ENCODE measurements around the gene FGFR2.
A peak's percentile ranks its signal among the peaks of the same experiment; 100 is the strongest.

The FGFR2 gene

GRCh38 chr10:121609426-121610380 is 11.5 kb upstream of the FGFR2 start:
- DNase-seq, result no peak

- peak; percentile 1 for DNase-seq
Measured at GRCh38 chr10:121608469-121609190, 10.4 kb upstream of the FGFR2 start.

DNA sequence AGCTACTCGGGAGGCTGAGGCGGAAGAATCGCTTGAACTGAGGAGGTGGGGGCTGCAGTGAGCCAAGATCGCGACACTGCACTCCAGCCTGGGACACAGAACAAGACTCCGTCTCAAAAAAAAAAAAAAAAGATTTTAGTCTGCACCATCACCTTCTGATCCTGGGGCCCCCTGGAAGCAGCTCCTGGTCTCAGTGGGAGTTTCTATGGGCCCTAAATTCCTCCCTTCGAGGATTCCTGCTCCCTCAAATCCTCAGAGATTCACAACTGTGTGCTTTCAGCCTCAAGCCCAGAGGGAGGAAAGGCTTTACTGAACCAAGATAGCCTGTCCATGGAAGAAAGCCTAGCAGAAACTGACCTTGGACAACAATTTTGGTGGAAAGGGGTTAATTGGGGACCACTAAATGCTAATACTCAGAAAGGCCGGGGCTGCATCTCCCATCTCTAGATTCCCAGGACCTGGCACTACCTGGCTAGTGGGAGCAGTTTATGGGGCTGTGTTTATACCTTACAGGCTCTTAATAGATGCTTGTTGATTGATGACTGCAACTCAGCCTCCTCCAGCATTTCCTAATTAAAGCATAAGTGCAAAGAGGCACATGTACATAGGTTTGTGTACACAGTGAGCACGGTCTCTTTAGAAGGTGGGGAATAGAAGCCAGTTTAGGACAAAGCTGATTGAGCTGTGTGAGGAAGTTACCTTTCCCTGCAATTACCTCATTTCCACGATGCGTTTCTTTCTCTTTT is 9.2 kb upstream of the FGFR2 start:
- DNase-seq, result no peak

- DNase-seq, result no peak
Measured at GRCh38 chr10:121605708-121606107, 7.5 kb upstream of the FGFR2 start.

GRCh38 chr10:121601458-121601857 is 3.2 kb upstream of the FGFR2 start:
- no peak for DNase-seq

- no peak for DNase-seq
Measured at GRCh38 chr10:121600611-121601010, 2.4 kb upstream of the FGFR2 start.

- DNase-seq, result no peak
Measured at GRCh38 chr10:121599947-121600346, 1.7 kb upstream of the FGFR2 start.

DNA sequence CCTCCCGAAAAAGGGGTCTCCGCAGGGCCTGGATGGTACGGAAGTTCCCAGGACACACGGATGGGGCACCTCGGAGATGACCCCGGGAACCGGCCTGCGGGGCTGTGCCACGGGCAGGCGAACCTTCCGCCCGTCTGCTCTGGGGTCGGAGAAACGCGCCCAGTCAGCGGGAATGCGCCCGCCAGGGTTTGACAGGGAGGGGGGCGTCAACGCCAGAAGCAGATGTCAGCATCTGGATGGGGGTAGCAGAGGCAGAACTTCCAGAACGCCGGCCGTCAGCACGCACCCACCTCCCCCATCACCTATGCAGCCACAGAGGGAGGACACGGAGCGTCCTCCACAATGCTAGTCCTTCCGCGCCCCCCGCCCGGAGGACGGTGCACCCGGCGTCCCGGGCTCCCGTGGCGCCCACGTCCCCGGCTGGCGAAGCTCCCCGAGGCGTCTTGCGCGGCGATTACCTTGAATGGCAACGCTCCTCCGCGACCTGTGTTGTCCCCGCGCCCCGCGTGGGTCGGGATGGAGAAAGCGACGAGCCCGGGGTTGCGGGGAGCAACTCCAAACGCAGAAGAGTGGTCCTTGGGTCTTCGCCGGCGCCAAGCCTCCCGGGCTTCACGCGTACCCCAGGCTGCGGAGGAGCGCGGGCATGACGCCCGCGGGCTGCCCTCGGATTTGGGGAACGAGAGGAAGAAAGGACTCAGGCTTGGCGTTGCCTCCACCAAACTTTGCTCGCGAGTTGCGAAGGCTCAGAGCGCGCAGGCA is 561 bp downstream of the FGFR2 start:
- DNase-seq, result no peak

DNA sequence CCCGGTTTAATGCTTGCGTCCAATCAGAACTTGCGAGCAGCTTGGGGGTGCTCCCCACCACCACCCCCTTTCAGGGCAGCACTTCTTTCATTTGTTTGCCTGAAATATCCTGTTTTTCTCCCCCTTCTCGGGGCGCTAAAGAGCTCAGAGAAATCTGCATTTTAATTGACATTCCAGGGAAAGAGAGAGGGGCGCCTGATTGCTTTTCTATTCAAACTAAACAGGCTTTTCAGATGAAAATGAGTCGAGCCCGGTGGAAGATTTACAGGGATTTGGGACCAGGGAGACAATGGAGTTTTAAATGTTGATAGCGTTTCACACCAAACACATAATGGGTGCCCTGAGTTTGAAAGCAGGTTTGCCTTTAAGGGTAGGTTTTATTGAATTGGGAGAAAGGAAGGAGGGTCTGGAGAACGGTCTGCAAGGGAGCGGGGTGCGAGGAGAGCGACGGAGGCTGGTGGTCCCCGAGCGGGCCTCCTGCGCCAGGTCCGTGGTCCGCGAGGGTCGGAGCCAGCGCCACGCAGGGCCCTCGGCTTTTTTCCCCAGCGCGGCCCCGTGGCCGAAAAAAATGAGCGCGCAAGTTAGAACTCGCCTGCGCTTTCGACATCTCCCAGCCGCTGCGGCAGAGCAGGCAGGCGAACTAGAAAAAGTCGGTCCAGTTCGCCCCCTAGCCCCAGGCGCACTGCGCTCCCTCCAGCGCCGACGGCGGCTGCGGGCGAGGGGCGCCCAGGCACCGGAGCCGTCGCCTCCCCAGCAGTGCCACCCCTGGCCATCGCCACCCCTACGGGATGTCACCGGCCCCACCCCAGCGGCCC is 1.3 kb downstream of the FGFR2 start:
- no peak for DNase-seq

DNA sequence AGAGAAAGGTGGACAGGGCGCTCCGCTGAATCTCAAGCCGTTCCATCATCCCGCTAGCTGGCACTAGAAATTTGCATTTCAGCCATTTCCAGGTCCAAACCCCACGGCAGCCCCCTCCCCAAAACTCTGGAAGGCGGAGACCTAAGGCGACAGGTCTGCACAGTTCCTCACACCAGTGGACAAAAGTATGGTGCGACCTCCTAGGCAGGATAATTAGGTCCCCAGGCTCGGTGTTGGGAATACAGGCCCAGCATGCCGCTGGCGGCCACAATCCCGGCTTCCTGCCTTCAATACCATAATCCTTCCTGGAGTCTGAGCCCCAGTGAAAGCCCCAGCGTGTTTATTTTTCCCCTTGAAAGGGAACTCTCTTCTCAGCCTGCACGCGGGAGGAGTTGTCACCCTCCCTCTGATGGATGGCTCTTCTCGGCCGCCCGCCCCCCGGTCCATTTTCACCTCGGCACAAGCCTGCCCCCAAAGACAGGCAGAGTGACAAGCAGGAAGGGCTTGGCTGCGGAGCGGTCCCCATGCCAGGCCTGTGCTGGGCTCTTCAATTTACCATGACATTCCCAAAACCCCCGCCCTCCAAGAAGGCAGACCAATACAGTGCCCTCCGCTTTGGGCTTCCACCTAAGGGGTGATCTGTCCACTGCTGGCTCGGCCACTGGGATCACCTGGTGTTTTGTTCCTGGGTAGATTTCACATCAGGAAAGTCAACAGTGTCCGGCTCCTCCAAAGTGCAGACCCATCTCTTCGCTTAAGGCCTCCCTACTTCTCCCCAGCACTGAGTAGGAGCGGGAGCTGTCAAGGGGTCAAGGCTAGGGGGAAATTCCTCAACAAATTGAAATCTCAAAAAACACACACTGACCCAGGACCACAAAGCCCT is 2.2 kb downstream of the FGFR2 start:
- DNase-seq, result no peak

DNA sequence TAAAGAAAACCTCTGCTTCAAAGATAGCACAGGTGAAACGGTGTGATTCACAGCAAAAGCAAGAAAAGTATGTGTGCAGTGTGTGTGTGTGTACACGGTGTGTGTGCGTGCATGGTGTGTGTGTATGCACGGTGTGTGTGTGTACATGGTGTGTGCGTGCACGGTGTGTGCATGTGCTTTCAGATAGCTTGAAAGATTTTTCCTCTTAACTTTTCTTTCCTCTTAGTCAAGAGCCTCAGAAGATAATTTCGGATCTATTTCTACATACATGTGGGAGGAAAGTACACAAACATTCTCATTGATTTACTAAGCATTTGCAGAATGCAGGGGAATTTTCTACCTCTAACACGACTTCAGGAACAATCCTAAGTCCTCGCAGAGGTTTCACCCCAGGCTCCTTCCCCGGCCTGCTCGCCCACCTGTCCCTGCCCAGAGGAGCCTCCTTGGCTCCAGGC is 2.9 kb downstream of the FGFR2 start:
- DNase-seq, result no peak

DNA sequence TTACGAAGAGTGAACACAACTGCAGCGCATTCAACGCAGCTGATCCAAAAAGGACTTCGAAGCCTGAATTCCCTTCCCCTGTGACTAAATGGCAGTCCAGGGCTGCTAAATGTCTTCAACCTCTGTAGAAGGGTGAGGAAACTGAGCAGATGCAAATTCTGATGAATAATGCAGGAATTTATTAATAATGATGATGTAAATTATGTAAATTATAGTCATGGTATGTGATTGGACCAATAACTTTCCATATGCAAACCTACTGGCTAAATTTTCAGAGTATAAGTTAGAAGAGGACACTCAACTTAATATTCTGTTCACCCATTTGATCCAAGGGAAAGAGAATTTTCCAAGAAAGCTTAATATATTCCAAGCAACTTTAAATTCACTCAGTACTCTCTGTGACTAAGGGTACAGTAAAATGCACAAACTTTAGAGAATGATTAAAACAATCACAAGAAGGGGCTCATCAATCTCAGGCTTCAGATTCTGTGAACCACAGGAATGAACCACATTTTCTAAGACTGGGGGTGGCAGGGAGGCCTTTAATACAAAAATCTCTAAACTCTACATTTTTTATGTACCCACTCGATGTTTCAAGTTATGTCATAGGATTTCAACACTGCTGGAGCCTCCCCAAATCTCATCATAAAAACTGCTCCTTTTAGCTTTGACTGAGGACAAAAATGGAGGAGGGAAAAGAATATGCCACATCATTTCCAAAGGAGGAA is 3.5 kb downstream of the FGFR2 start:
- peak; percentile 7 for DNase-seq

DNA sequence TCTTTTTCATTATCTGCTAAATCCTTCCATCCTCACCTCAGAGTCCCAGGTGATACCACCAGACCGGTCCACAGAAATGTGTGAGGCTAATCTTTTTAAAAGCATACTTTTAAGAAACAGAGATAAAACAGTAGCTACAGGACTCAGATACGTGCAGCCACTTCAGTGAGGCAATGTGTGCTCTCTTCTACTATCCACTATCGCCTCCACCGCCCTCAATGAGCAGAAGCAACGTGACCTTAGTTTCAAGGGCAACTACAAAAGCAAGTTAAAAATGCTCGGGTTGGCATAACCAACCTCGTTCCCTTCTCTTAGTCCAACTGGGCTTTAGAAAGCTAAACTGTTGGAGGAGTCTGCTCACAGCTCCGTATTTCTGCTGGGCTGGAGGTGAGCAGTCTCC is 4.2 kb downstream of the FGFR2 start:
- DNase-seq, result no peak

DNA sequence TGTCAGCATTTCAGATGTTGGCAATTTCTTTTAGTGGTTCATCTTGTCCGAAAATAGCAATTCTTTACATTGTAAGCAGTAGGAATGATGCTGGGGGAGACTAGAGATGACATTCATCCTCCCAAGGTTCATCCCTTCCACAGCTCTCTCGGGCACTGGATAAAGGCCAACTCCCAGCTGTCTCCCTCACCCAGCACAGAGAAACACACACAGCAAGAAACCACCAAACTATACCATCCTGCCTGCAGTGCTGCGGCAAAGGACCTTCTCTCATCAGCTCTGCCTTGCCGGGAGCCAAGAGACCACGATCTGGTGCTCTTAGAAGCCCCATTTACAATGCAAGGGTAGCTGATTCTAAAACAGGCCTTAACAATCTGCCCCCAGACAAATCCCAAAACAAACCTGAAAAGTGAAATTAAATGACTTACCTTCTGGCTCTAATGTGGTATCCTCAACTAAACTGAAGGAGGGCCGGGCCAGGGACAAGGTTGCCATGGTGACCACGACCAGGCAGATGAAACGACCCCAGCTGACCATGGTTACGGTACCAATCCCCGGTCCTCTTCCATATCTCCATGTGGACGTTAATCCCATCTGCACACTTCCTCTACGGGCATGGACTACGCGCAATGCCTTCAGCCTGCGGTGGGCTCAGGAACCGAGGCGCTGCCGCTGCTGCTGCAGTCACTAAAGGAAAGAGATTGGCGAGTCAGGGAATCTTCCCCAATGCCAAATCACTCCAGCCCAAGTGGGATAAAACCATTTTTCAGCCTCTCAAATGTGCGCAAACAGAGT is 4.8 kb downstream of the FGFR2 start:
- no peak for DNase-seq

DNA sequence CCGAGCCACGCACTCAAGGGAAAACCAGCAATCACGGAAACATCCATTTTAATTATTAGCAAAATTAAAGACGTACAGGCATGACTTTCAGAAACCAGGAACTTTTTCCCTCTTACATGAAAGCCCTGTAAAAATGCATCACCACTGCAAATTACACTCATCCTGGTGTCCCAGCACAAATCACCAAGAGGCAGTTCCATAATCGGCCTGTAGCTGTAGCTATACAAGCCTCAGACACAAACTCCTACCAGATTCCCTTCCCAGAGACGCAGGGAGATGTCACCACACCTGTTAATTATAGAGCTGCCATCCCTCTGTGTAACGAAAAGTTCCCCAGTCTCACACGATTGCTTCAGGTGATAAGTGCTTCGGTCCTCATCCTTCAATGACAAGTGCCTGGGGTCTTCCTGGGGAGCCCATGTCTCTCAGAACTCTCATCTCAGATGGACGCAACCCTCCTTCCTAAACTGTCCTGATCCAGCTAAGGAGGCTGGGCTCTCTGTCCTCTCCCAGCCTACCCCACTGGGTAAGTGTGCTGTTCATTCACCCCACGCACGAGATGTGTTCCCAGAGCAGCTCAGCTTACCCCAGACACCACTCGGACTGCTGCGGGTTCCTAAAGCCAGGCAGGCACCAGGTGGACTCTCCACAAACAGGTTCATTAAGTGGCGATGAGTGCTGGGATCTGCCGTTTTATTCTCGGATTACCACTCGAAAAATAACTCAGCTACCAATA is 5.9 kb downstream of the FGFR2 start:
- DNase-seq, result no peak

DNA sequence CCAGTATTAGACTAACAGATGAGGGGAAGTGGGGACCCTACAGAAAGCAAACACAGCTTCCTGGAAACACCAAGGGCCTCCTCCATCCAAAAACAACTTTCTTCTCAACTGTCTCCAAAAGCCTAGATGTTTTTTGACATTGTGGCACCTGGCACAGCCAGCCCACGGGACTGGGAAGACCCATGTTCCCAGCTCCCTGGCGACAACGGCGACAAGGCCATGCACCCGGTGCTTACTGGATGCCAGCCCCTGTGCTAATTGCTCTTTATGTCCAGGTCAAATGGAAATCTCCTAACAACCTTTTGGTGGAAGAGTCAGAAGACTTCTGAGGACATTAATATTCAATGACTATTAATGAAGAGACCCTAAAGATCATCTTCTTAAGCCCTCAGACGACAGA is 7.1 kb downstream of the FGFR2 start:
- DNase-seq, result no peak

GRCh38 chr10:121590772-121591171 is 7.5 kb downstream of the FGFR2 start:
- DNase-seq, result no peak

- DNase-seq, result no peak
Measured at GRCh38 chr10:121589553-121589952, 8.7 kb downstream of the FGFR2 start.

Data from NCI-H226 (cell line).